Right lobe of liver (tissue), 6 donors: ENCODE measurements around the gene MBNL2. TPM values are rescaled to one million over a fixed set of nuclear protein-coding genes. Genes with fewer than 3 reads are reported as not detected.

Experiments
- ATAC-seq, 4 donors: fragments of 200-7000 bp; cut with Tn5 transposase; one replicate each; pipeline ENCODE4 v1.9.1; 2020; ENCODE audit warnings: mild to moderate bottlenecking in 4 of 4, moderate library complexity in 4 of 4
- DNase-seq, 3 donors: peaks; one replicate each; pipeline ENCODE4 v3.0.0-alpha.2; 2020
- H3K27ac ChIP-seq, 3 donors: fragments of 200-600 bp; one replicate each; pipeline ENCODE4 v1.8.0; 2022
- H3K27me3 ChIP-seq, 2 donors: fragments of 200-600 bp; one replicate each; pipeline ENCODE4 v1.8.0; 2022
- H3K36me3 ChIP-seq, 4 donors: fragments of 200-600 bp; sonication (generic) in 1 of 4; one replicate each; pipeline versions ENCODE4 v1.5.1 to v1.8.0; 2017 to 2022; ENCODE audit warnings: control low read depth in 1 of 4
- H3K4me1 ChIP-seq, 4 donors: fragments of 200-600 bp; sonication (generic) in 1 of 4; one replicate each; pipeline versions ENCODE4 v1.5.1 to v1.8.0; 2017 to 2022; ENCODE audit warnings: control low read depth in 1 of 4
- H3K4me3 ChIP-seq, 3 donors: fragments of 200-600 bp; one replicate each; pipeline ENCODE4 v1.8.0; 2022
- H3K9me3 ChIP-seq, 4 donors: fragments of 200-600 bp; sonication (generic) in 1 of 4; one replicate each; pipeline versions ENCODE4 v1.5.1 to v1.8.0; 2017 to 2022; ENCODE audit warnings: control low read depth in 1 of 4
- CTCF ChIP-seq, 4 donors: fragments of 200-600 bp in 3 of 4; fragments of 450-650 bp in 1 of 4; IDR thresholded peaks; one replicate each; pipeline versions ENCODE4 v1.5.1 to v1.8.0; 2016 to 2022; ENCODE audit warnings: antibody characterized with exemption in 4 of 4, mild to moderate bottlenecking in 2 of 4
- POLR2A ChIP-seq: fragments of 450-650 bp; IDR thresholded peaks from one replicate; pipeline ENCODE4 v1.6.1; 2017; ENCODE audit warnings: antibody characterized with exemption, mild to moderate bottlenecking
- WGBS: methylation state at CpG from one replicate; pipeline ENCODE4 v1.1.6; 2018; ENCODE audit warnings: low coverage, low lambda C conversion rate; ENCODE audit not compliant: insufficient coverage; ENCODE audit errors: missing lambda C conversion rate; 5-methylcytosine and 5-hydroxymethylcytosine counted together
- intact Hi-C, 2 donors: fragments of 100-400 bp; cut with DNase I; formaldehyde crosslinking; loops; one replicate each; pipeline versions ENCODE4 v1.11.2 to v1.14.1; 2022
- total RNA-seq, 6 experiments: library from RNA; depleted of rRNA in 2 of 6; stranded (reverse); fragments of >200 nt in 2 of 6; fragmentation: NEBNext Ultra II Directional in 3 of 6; extraction: Animal tissue kit (Norgen Biotek cat#: 25700) in 3 of 6; gene quantifications; one replicate each; pipeline versions ENCODE4 v1.1.0 to v1.2.4, GENCODE V29; 2016 to 2023
- donor health status: DM: no; HTN: yes; CAD: no.
- donor health status: DM: no; HTN: no; CAD: no.
- donor health status: DM: no; HTN: no; CAD: no.
- donor health status: DM: no; HTN: yes; CAD: no.
- donor health status: DM: no; HTN: yes; CAD: no.

MBNL2 gene
- total RNA-seq, 6 experiments from 2014 or later, result 30.3 to 135 (median 81.5) TPM

GRCh38 chr13:97327506-97328221 lies 105.5 kb downstream of the MBNL2 start:
- WGBS, result 70% methylated on average over 4 of the region's 4 CpGs
- Histone ChIP-seq H3K9me3 (no peaks in the 10 kb centered on the region), H3K36me3 (no peaks in the 10 kb centered on the region), H3K4me3 (no peak overlapping the region), H3K4me1 (peaks cover 0 to 7% (median 0%) of the 10 kb centered on the region in 4 donors), H3K27ac (no peak overlapping the region), H3K27me3 (no peaks in the 10 kb centered on the region)
- TF ChIP-seq POLR2A (no peak), CTCF (IDR thresholded peaks at IDR 0.05) (no peak)
- DNase-seq, result no peak
- intact Hi-C loops, result no loop called here
- peak in 2 of 4 donors; percentile 14 to 48 for ATAC-seq

GRCh38 chr13:97328222-97328790 lies 106.2 kb downstream of the MBNL2 start:
- Histone ChIP-seq H3K4me1 (peaks cover 0 to 10% (median 0%) of the 10 kb centered on the region in 4 donors), H3K27me3 (no peaks in the 10 kb centered on the region), H3K36me3 (no peaks in the 10 kb centered on the region), H3K4me3 (no peak overlapping the region), H3K9me3 (no peaks in the 10 kb centered on the region), H3K27ac (no peak overlapping the region)
- no peak for TF ChIP-seq POLR2A
- no peak for TF ChIP-seq CTCF (IDR thresholded peaks at IDR 0.05)
- DNase-seq (no peak), ATAC-seq (peak in 3 of 4 donors; percentile 12 to 28 (median 14))
- intact Hi-C loops, result no loop called here
- WGBS, result 76% methylated on average over 12 of the region's 12 CpGs

- Histone ChIP-seq H3K9me3 (no peaks in the 10 kb centered on the region), H3K36me3 (no peaks in the 10 kb centered on the region), H3K4me1 (peaks cover 0 to 10% (median 0%) of the 10 kb centered on the region in 4 donors), H3K27me3 (no peaks in the 10 kb centered on the region), H3K27ac (no peak overlapping the region), H3K4me3 (no peak overlapping the region)
- intact Hi-C loops, result no loop called here
- WGBS, result 68% methylated on average over 4 of the region's 4 CpGs
- DNase-seq, result no peak
- TF ChIP-seq CTCF (IDR thresholded peaks at IDR 0.05) (no peak), POLR2A (no peak)
- ATAC-seq, result peak in 3 of 4 donors; percentile 15 to 29 (median 19)
These were observed 107.2 kb downstream of the MBNL2 start for GRCh38 chr13:97329331-97329730.

- DNase-seq (no peak), ATAC-seq (no peak)
- TF ChIP-seq POLR2A (no peak), CTCF (IDR thresholded peaks at IDR 0.05) (no peak)
- Histone ChIP-seq H3K27me3 (no peaks in the 10 kb centered on the region), H3K4me3 (no peak overlapping the region), H3K36me3 (peaks cover 0 to 10% (median 0%) of the 10 kb centered on the region in 4 donors), H3K27ac (no peak overlapping the region), H3K9me3 (no peaks in the 10 kb centered on the region), H3K4me1 (peaks cover 0 to 10% (median 0%) of the 10 kb centered on the region in 4 donors)
- WGBS, result 92% methylated on average over 2 of the region's 2 CpGs
- intact Hi-C loops, result no loop called here
These were observed 108.3 kb downstream of the MBNL2 start for GRCh38 chr13:97330448-97330847.
